Suprapubic skin (tissue), 3 donors: ENCODE results near the gene TSLP.

Experiments
- POLR2A ChIP-seq, 2 donors: fragments of 450-650 bp; IDR thresholded peaks; one replicate each; pipeline ENCODE4 v1.6.1; 2017; ENCODE audit warnings: antibody characterized with exemption in 2 of 2, mild to moderate bottlenecking in 2 of 2, moderate library complexity in 2 of 2
- TF ChIP-seq, protein P1 (sequence below), 2 donors: fragments of 200-600 bp in 1 of 2; fragments of 450-650 bp in 1 of 2; sonication (generic) in 1 of 2; IDR thresholded peaks; one replicate each; pipeline ENCODE4 v1.5.1; 2016 to 2019; ENCODE audit warnings: antibody characterized with exemption in 2 of 2, mild to moderate bottlenecking in 1 of 2, moderate library complexity in 1 of 2

GRCh38 chr5:111075520-111075919 is 4.0 kb downstream of the TSLP start:
- no peak for TF ChIP-seq POLR2A (IDR thresholded peaks at IDR 0.05)
- TF ChIP-seq, protein P1, sequence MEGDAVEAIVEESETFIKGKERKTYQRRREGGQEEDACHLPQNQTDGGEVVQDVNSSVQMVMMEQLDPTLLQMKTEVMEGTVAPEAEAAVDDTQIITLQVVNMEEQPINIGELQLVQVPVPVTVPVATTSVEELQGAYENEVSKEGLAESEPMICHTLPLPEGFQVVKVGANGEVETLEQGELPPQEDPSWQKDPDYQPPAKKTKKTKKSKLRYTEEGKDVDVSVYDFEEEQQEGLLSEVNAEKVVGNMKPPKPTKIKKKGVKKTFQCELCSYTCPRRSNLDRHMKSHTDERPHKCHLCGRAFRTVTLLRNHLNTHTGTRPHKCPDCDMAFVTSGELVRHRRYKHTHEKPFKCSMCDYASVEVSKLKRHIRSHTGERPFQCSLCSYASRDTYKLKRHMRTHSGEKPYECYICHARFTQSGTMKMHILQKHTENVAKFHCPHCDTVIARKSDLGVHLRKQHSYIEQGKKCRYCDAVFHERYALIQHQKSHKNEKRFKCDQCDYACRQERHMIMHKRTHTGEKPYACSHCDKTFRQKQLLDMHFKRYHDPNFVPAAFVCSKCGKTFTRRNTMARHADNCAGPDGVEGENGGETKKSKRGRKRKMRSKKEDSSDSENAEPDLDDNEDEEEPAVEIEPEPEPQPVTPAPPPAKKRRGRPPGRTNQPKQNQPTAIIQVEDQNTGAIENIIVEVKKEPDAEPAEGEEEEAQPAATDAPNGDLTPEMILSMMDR (IDR thresholded peaks at IDR 0.05): no peak
